HFF-Myc (cell line): ENCODE measurements around the gene NUP50.
A peak's percentile ranks its signal among the peaks of the same experiment; 100 is the strongest.

Experiments used
- DNase-seq: peaks from one replicate; pipeline ENCODE4 v3.0.0-alpha.2; 2011; ENCODE audit warnings: low read depth; ENCODE audit errors: extremely low read depth
- H3K4me3 ChIP-seq: replicated peaks from 2 replicates; pipeline ENCODE4 v1.5.1; 2011; ENCODE audit warnings: low read depth, mild to moderate bottlenecking, control low read depth, low read length
- CTCF ChIP-seq: IDR thresholded peaks from 2 replicates; pipeline ENCODE4 v1.5.1; 2012; ENCODE audit warnings: mild to moderate bottlenecking, low read depth, low read length, control low read depth; ENCODE audit errors: missing control alignments

NUP50 gene

GRCh38 chr22:45192701-45193187 lies 29.0 kb downstream of the NUP50 start:
- TF ChIP-seq CTCF: peak; percentile 13
- DNase-seq: no peak
- no peak overlapping the region for H3K4me3 ChIP-seq

- DNase-seq: no peak
- TF ChIP-seq CTCF: no peak
- no peak overlapping the region for H3K4me3 ChIP-seq
These were observed 31.0 kb downstream of the NUP50 start for GRCh38 chr22:45194686-45195085.

DNA sequence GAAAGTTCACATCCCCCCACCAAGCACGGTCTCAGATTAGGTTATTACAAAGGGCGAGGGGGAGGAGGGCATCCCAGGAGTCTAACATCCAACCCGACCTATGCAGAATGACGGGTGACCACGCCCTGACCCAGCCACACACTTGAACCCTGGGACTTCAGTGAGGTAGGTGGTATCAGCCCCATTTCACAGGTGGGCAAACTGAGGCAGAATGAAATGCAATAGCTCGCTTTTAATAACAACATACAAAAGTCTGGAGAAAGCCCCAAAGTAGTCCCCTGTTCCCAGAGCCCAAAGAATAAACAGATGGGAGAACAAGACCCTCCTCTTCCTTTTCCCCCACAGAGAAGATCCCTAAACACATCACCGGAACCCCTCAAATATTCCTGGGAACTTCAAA lies 31.9 kb downstream of the NUP50 start:
- DNase-seq: no peak
- TF ChIP-seq CTCF: no peak
- H3K4me3 ChIP-seq: no peak overlapping the region

DNA sequence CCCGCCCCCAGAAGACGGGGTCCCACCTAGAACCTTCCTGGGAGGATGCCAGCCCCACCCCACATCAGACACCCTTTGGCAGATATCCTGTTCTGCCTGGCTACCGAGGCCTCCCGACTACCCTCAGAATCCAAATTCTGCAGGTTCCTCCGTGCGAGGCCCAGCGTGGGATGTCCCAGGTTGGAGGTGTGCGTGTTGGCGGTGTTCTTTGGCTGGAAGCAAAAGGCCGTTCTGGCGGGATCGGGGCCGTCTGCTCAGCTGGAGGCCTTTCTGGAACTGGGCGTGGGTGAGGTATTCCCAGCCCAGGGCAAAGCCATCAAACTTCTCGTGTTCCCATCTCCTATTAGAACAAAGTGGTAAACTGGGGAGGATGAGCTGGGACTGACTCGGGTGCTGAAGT lies 32.6 kb downstream of the NUP50 start:
- H3K4me3 ChIP-seq: no peak overlapping the region
- DNase-seq: no peak
- no peak for TF ChIP-seq CTCF

DNA sequence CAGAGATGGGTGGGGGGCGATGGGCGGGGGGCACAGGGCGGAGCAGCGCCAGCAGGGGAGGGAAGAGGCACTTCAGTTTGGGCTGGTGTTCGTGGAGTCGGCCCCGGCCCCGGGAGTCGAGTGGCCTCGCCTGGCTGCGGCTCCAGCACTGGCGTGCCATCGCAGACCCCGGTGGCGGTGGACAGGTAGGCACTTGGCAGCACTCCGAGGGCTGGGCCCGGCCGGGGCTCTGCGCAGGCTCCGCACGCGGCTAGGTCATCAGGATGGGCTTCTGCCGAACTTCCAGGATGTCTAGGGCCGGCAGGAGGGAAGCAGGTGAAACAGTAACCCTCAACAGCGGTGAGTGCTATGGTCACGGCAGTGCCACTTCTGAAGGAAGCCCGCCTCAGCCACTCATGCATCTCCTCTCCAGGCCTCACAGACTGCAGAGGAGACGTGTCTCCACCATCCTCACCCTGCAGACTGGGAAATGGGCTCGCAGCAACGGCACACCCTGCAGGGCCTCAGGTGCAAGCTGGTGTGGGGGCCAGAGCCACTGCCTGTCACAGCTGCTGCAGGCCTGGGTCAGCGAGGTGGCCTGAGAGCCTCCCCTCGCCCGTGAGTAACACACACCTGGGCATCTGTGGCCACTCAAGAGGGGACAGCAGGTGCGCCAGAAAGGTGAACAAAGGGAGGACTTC lies 33.3 kb downstream of the NUP50 start:
- DNase-seq: no peak
- no peak for TF ChIP-seq CTCF
- H3K4me3 ChIP-seq: no peak overlapping the region

- no peak for DNase-seq
- no peak overlapping the region for H3K4me3 ChIP-seq
- no peak for TF ChIP-seq CTCF
These were observed 34.1 kb downstream of the NUP50 start for GRCh38 chr22:45197606-45198462.
